ENCODE measurements around the gene PTPRM. TPM values are rescaled to one million over a fixed set of nuclear protein-coding genes. Genes with fewer than 3 reads are reported as not detected.

PTPRM gene
- total and polyA plus RNA-seq, 2 donors, result 60.9 to 112 TPM

DNA sequence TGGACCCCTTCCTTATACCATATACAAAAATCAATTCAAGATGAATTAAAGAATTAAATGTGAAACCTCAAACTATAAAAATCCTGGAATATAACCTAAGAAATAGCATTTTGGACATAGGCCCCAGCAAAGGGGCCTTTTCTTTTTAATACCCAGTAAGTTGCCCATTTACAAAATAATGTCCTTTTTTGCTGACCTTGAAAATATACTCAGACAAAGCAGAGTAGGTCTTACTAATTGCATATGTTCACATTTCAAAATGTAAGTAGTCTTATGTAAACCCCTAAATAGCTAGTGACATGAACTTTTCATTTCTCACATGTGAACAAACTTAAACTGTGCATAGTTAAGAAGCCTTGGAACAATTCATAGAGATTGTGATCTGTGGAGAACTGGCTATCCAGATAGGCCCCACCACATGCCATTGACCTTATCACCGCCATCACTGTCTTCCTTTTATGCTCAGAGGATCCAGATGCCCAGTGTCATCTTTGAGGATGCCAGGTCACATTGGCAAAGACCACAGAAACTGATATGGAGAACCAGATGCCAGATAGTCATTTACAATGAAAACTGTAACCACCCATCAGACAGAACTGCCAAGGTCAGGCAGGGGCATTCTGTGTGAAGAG, 759.8 kb downstream of the PTPRM start:
- H3K4me3 ChIP-seq (ENCODE audit: low read depth, low read length), result no peak overlapping the region
- no peak overlapping the region for H3K27ac ChIP-seq (ENCODE audit: low read depth)
- no peak for DNase-seq (ENCODE audit: extremely low spot score)
- no peaks in the 10 kb centered on the region for H3K4me1 ChIP-seq (ENCODE audit: insufficient read depth)
- H3K36me3 ChIP-seq (ENCODE audit: insufficient read depth), result no peaks in the 10 kb centered on the region
- WGBS, result 94% methylated on average over 1 of the region's 1 CpG

DNA sequence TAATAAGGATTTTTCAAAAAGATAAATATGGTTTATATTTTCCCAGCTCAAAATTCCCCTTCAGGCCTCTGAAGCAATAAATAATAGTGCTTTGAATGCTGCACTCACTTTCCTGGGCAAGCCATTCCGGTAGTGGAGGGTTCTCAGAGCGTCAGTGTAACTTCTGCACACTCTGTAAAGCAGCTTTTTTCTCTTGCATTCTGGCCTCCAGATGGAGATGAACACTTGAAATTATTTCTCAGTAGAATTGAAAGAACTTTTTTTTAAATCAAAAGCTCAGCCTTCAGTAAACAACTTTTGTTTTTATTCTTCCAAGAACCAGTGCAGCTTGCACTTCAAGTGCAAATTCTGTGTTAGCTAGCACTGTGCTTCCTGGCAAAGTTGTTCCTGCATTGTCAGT, 761.0 kb downstream of the PTPRM start:
- no peaks in the 10 kb centered on the region for H3K4me1 ChIP-seq (ENCODE audit: insufficient read depth)
- WGBS, result 21% methylated on average over 2 of the region's 2 CpGs
- H3K4me3 ChIP-seq (ENCODE audit: low read depth, low read length), result no peak overlapping the region
- no peak for DNase-seq (ENCODE audit: extremely low spot score)
- H3K27ac ChIP-seq (ENCODE audit: low read depth), result no peak overlapping the region
- no peaks in the 10 kb centered on the region for H3K36me3 ChIP-seq (ENCODE audit: insufficient read depth)

DNA sequence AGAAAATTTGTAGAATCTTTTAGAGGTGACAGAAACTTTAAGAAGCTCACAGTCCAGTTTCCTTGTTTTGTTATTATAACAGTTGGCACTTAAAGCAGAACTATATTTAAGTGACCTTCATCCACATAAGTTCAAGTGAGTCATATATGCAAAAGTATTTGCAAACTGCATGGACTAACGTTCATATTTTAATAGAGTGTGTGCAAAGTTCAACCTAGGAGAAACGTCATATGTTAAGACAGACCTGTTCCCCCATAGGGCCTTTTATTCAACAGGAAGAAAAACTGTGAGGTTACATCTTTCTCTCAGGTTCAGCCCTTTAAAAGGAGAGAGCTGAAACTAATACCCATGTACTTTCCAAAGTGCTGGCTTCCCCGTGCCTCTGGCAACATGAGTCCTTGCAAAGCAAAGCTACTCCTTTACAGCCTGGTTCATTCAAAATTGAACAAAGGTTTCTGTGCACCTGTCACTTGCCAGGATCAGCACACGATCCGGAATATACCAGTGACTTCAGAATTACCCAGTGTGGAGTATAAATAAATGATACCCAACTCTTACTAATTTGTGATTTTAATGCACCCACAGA, 762.2 kb downstream of the PTPRM start:
- no peak overlapping the region for H3K27ac ChIP-seq (ENCODE audit: low read depth)
- no peaks in the 10 kb centered on the region for H3K36me3 ChIP-seq (ENCODE audit: insufficient read depth)
- no peak for DNase-seq (ENCODE audit: extremely low spot score)
- 55% methylated on average over 5 of the region's 5 CpGs for WGBS
- H3K4me1 ChIP-seq (ENCODE audit: insufficient read depth), result no peaks in the 10 kb centered on the region
- no peak overlapping the region for H3K4me3 ChIP-seq (ENCODE audit: low read depth, low read length)

DNA sequence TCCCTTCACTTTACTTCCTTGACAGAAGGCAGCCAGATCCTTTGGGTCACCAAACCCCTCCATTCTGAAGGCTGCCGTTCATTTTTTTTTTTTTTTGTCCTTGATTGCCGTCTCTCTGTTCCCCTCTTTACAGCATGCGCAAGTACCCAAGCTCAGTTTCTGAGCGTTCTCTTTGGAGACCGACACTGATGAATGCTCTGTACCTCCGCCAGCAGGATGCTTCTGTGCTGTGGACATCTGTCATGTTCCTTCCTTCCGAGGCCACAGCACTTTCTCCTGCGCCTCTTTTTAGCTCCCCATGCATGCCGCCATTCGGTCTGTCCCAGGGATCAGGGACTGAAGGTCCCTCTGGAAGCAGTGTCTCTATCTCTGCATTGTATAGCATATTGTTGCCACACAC, 763.5 kb downstream of the PTPRM start:
- Histone ChIP-seq H3K4me3 (ENCODE audit: low read depth, low read length) (no peak overlapping the region), H3K27ac (ENCODE audit: low read depth) (no peak overlapping the region), H3K4me1 (ENCODE audit: insufficient read depth) (no peaks in the 10 kb centered on the region), H3K36me3 (ENCODE audit: insufficient read depth) (no peaks in the 10 kb centered on the region)
- no peak for DNase-seq (ENCODE audit: extremely low spot score)
- 95% methylated on average over 10 of the region's 10 CpGs for WGBS

DNA sequence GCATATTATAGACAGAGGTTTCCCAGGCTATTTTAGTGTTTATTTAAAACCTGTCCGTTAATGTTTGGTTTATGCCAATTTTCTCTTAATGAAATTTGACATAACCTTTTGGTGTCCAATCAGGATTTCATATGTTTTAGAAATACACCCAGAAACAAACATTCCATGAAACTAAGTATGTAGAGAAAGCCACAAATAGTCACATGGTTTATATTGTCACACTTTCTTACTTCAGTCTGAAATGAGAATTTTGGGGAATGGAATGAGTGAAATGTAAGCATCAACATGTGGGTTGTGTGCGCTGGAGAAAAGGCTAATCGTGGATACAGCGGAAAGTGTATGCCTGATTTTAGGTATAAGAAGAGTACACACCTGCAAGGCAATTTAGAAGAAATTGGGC, 765.2 kb downstream of the PTPRM start:
- Histone ChIP-seq H3K27ac (ENCODE audit: low read depth) (no peak overlapping the region), H3K36me3 (ENCODE audit: insufficient read depth) (no peaks in the 10 kb centered on the region), H3K4me3 (ENCODE audit: low read depth, low read length) (no peak overlapping the region), H3K4me1 (ENCODE audit: insufficient read depth) (no peaks in the 10 kb centered on the region)
- 79% methylated on average over 4 of the region's 4 CpGs for WGBS
- no peak for DNase-seq (ENCODE audit: extremely low spot score)

DNA sequence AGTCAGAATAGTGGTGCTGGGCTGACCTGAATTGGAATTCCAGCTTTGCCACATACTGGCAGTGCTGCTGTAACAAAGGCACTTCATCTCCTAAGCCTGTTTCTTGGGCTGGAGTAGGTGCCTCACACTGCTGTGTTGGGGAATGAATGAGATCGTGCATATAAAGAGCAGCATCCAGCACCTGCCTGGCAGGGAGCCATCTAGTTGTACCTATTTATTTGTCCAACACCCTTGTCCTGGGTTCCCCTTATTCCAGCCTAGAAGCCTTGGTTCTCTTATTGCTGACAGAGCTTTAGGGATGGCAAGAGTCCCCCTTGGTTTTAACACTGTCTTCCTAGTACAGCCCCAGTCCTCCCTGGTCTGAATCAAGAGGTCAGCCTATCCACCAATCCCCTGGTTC, 766.8 kb downstream of the PTPRM start:
- Histone ChIP-seq H3K4me1 (ENCODE audit: insufficient read depth) (no peaks in the 10 kb centered on the region), H3K27ac (ENCODE audit: low read depth) (no peak overlapping the region), H3K36me3 (ENCODE audit: insufficient read depth) (no peaks in the 10 kb centered on the region), H3K4me3 (ENCODE audit: low read depth, low read length) (no peak overlapping the region)
- DNase-seq (ENCODE audit: extremely low spot score), result no peak
- 96% methylated on average over 1 of the region's 1 CpG for WGBS

DNA sequence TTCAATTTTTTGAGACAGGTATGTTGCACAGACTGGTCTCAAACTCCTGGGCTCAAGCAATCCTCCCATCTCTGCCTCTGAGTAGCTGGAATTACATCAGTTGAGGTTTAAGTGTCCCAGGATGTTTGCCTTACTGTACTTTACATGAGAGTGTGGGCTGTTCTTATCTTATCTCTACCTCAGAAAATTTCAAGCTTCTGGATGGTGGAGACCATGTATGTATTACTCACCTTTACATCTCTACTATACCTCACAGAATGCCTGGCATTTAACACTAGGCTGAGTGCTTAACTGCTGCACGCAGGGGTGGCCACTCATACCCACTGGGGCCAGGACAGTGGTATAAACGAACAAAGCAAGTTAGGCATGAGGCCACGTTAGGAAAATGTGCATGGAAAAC, 770.1 kb downstream of the PTPRM start:
- H3K27ac ChIP-seq (ENCODE audit: low read depth), result no peak overlapping the region
- no peaks in the 10 kb centered on the region for H3K4me1 ChIP-seq (ENCODE audit: insufficient read depth)
- no peak for DNase-seq (ENCODE audit: extremely low spot score)
- 83% methylated on average over 3 of the region's 3 CpGs for WGBS
- H3K4me3 ChIP-seq (ENCODE audit: low read depth, low read length), result no peak overlapping the region
- H3K36me3 ChIP-seq (ENCODE audit: insufficient read depth), result no peaks in the 10 kb centered on the region

DNA sequence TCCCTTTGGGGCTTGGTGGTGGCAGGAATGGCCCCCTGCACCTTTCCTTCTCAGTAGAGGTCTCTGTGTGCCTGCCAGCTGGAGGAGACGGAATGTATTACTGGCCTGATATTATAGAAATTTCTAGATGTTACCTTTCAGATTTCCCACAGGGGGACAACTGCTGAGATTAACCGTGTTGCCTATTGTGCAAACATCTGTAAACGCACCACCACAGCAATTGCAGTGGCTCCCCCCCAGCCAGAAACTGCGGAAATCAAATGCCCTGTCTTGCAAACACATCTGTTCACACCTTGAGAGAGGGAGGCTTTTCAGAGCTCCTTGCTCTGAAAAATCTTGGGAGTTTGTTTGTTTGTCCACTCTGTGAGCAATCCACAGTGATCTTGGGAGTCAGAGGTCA, 772.1 kb downstream of the PTPRM start:
- WGBS, result 84% methylated on average over 4 of the region's 4 CpGs
- Histone ChIP-seq H3K27ac (ENCODE audit: low read depth) (no peak overlapping the region), H3K4me1 (ENCODE audit: insufficient read depth) (peaks cover 1% of the 10 kb centered on the region), H3K4me3 (ENCODE audit: low read depth, low read length) (no peak overlapping the region), H3K36me3 (ENCODE audit: insufficient read depth) (no peaks in the 10 kb centered on the region)
- no peak for DNase-seq (ENCODE audit: extremely low spot score)

DNA sequence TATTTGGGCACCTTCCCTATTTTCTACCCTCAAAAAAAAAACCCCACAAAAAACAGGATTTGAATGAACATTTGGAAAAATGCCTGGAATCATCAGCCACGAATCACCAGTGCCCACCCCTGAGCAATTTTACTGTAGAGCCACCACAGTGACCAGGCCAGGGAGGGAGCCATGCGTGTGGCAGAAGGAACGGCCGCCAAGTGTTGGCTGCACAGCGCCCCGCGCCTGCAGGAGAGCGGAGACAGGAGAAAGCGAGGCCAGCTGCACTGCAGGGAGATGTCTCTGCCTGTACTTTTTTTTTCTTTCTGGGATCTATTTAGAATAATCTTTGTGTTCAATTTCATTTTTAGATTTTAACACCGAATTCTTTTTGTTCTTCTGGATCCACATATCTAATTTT, 772.8 kb downstream of the PTPRM start:
- 78% methylated on average over 10 of the region's 10 CpGs for WGBS
- peaks cover 1% of the 10 kb centered on the region for H3K4me1 ChIP-seq (ENCODE audit: insufficient read depth)
- H3K4me3 ChIP-seq (ENCODE audit: low read depth, low read length), result no peak overlapping the region
- no peak for DNase-seq (ENCODE audit: extremely low spot score)
- H3K36me3 ChIP-seq (ENCODE audit: insufficient read depth), result no peaks in the 10 kb centered on the region
- no peak overlapping the region for H3K27ac ChIP-seq (ENCODE audit: low read depth)

DNA sequence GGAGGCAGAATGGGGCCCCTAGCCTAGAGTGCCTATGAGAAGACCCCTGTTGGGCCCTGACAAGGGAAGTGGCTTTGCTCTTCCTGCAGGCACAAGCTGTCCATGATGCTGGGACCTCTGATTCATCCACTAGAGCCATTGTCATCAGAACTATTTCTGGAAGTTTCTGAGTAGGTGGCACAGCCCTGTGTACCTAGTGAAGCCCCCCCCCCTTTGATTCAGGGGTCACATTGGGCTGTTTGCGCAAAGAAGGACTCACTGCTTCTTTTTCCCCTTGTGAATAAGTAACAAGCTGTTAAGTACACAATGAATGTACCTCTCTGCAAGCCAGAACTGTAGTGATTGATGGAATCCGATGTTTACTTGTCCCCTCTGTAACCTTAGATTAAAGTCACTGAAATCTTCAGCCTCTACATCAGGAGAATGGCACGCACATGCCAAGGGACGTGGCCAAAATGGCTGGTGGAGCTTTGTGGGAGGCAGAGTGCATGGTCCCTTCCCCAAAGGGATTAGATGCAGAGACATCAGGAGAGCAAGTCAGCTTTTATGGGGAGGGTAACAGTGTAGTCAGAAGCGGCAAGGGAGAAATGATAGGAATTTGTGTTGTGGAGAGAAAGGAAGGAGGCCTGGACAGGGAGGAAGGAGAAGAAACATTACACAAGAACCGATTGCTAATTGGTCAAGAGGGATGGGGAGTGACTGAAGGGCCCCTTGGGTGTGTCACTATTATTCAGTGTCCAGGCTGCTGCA, 774.5 kb downstream of the PTPRM start:
- Histone ChIP-seq H3K4me1 (ENCODE audit: insufficient read depth) (peaks cover 1% of the 10 kb centered on the region), H3K27ac (ENCODE audit: low read depth) (no peak overlapping the region), H3K4me3 (ENCODE audit: low read depth, low read length) (no peak overlapping the region), H3K36me3 (ENCODE audit: insufficient read depth) (no peaks in the 10 kb centered on the region)
- 34% methylated on average over 6 of the region's 6 CpGs for WGBS
- DNase-seq (ENCODE audit: extremely low spot score), result peak; percentile 66

DNA sequence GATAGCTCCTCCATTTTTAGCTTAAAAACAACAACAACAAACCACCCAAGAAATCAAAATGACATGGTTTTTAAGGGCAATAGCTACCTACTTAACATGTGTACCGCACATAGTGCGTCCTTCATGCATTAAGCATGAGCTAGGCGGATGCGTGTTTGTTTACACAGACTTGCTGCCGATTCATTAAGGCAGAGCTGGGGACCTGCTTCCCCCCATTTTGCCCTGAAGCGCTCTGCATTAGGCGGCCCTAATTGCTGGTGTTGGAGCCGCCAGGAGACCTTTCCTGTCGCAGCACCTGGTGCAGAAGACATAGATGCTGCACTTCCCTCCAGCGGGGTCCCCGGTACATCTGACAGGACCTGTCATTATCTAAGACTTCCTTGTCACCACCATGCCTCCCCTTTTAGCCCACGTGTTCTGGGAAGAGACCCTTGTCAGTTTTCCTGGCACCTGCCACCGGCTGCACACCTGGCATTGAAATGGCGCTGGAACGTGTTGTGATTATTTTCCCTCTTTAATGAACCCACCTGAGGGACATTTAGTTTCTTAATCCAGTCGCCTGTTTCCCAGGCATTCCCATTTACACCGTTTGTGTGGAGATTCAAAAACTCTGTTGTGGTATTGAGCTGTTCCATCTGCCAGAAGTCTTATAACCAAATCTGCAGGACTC, 781.1 kb downstream of the PTPRM start:
- no peak overlapping the region for H3K27ac ChIP-seq (ENCODE audit: low read depth)
- no peak for DNase-seq (ENCODE audit: extremely low spot score)
- H3K4me1 ChIP-seq (ENCODE audit: insufficient read depth), result peaks cover under 1% of the 10 kb centered on the region
- no peak overlapping the region for H3K4me3 ChIP-seq (ENCODE audit: low read depth, low read length)
- 93% methylated on average over 17 of the region's 17 CpGs for WGBS
- no peaks in the 10 kb centered on the region for H3K36me3 ChIP-seq (ENCODE audit: insufficient read depth)

DNA sequence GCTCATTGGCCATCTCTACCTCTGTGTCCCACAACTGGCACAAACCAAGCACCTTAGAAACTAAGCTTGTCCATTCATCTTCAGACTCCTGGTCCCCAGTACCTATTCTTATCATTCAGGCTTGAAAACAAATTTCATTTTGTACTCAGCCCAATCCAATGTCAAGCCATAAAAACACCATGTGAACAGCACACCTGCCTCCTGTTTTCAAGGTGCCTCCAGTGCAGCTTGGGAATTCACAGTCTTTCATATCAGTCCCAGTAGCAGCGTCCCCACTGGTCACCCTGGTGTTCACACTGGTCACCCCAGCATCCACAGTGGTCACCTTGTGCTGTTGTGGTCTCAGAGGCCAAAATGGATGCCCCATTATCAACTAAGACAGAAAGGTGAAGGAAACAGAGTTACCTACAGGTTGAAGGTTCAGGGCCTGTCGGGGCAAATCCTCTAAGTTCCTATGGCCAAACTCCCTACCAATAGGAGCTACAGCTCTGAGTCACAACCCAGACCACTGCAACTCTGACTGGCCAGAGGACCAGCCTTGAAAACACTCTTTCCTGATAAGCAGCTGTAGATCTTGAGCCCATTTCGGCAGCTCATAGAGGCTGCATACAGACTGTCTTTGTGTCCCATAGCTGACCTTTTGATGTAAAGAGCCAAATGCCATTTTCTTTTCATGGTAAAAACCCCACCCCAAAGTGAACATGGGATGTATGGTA, 782.6 kb downstream of the PTPRM start:
- DNase-seq (ENCODE audit: extremely low spot score), result no peak
- H3K4me3 ChIP-seq (ENCODE audit: low read depth, low read length), result no peak overlapping the region
- H3K4me1 ChIP-seq (ENCODE audit: insufficient read depth), result no peaks in the 10 kb centered on the region
- H3K27ac ChIP-seq (ENCODE audit: low read depth), result no peak overlapping the region
- no peaks in the 10 kb centered on the region for H3K36me3 ChIP-seq (ENCODE audit: insufficient read depth)
- 98% methylated on average over 3 of the region's 3 CpGs for WGBS

DNA sequence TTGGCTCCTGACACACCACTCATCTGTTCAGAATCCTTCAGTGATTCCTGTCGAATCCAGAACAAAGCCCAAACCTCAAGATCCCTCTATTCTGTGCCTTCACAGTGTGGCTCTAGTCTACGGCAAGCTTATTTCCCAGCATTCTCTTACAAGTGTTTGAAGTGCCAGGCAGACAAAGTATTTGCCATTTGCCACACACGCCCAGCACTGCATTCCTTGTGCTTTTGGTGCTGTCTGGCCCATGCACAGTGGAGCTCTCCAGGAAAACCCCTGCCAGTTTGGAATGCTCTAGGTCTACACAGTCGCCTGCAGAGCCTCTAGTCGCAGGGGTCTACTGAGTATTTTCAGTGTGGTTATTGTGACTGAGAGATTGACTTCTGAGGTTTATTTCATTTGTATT, 783.5 kb downstream of the PTPRM start:
- 90% methylated on average over 5 of the region's 5 CpGs for WGBS
- DNase-seq (ENCODE audit: extremely low spot score), result no peak
- H3K36me3 ChIP-seq (ENCODE audit: insufficient read depth), result no peaks in the 10 kb centered on the region

More for the DNA sequence above, 783.5 kb downstream of the PTPRM start:
- no peak overlapping the region for H3K27ac ChIP-seq (ENCODE audit: low read depth)
- H3K4me3 ChIP-seq (ENCODE audit: low read depth, low read length), result no peak overlapping the region
- H3K4me1 ChIP-seq (ENCODE audit: insufficient read depth), result no peaks in the 10 kb centered on the region

Measured in urinary bladder (tissue), 4 donors.